ENCODE measurements around the gene KCP.

Gene KCP

DNA sequence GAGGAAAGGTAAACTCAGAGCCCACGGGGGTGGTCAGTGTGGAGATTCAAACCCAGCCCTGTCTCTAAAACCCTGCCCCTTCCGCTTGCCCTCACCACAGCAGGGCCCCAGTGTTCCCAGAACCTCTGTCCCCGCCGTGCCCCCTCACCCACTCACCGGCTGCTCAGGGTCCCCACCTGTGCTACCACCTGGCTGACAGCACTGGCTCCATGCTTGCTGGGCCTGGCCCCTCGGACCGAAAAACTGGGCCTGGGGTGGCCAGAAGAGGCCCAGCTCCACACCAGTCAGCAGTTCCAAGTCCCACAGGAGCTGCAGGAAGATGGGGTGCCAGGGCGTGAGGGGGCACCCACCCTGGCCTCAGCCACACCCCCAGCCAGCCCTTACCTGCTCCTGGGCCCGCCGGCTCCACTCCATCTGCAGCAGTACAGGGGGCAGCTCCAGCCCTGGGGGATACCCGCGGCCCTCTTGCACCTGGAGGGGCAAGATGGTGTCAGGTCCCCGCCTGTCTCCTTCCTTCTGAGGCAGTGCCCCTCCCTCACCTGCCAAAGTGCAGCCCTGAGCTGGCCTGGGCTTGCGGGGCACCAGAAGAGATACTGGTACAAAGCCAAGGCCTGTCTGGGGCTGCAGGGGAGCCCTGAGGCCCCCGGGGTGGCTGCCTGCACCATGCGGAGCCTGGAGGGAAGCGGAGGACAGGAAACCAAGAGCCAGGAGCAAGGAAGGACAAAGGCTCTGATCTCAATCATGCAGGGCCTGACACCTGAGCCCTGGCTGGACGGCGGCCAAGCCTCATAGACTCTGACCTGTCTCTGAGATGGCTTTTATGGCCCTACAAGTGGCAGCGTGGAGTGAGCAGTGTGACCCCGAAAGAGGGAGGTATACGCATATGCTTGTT, 36.1 kb downstream of the KCP start:
- DNase-seq (ENCODE audit: low read depth in 2 of 2): no peak

- DNase-seq (ENCODE audit: low read depth in 2 of 2): no peak
These were observed 37.3 kb downstream of the KCP start for GRCh38 chr7:128873234-128873633.

GRCh38 chr7:128872394-128872824, 38.1 kb downstream of the KCP start:
- no peak for DNase-seq (ENCODE audit: low read depth in 2 of 2)

DNA sequence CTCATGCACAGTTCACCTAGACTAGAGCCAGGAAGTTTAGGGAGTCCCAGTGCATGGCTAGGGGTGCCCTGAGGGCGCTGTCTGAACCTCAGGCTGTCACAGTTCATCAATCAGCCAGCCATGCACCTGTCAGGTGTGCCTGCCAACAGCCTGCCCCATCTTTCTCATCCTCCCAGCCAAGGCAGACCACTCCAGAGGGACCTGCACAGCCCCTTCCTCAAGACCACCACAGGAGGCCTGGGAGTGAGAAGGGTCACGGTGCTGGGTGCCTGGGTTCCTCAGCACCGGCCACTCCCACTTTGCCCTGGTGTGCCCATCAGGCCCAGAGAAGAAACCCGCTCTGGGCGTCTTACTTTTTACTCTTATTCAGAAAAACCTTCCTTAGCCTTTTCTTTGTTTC, 39.5 kb downstream of the KCP start:
- no peak for DNase-seq (ENCODE audit: low read depth in 2 of 2)

GRCh38 chr7:128869944-128870285, 40.6 kb downstream of the KCP start:
- DNase-seq (ENCODE audit: low read depth in 2 of 2): no peak

DNA sequence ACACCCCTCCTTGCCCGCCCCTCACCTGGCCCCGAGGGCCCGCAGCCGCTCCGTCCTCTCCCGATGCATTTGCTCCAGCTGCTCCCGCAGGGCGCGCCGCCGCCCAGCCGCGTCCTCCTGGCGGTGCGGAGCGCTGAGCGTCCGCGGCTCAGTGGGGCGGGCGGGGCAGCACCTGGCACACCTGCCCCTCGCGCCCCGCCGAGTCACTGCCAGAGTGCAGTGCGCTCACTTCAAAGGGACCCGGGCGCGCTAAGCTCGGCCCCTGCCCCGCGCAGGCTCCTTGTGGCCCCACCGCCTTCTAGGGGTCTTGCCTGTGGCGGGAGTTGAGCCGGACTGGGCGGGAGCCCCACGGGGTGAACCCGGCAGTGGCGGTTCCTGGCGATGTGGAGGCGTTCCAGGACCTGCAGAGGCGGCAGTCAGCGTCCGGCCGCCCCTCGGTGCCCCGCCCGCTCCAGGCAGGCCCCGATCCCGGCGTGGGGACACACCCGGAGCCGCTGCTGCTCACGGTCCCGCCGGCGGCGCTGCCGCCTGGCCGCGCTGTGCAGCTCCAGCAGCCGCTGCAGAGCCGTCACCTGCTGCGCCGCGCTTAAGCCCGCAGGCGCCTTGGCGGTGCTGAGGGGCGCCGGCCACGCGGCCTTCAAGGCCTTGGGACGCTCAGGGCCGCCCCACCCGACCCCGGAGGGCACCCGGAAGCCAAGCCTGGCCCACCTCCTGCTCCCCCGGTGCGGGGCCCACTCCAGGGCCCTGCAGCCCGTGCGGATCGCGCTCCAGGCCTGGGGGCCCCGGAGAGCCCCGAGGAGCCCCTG, 41.2 kb downstream of the KCP start:
- peak; percentile 26 to 40 for DNase-seq (ENCODE audit: low read depth in 2 of 2)

DNA sequence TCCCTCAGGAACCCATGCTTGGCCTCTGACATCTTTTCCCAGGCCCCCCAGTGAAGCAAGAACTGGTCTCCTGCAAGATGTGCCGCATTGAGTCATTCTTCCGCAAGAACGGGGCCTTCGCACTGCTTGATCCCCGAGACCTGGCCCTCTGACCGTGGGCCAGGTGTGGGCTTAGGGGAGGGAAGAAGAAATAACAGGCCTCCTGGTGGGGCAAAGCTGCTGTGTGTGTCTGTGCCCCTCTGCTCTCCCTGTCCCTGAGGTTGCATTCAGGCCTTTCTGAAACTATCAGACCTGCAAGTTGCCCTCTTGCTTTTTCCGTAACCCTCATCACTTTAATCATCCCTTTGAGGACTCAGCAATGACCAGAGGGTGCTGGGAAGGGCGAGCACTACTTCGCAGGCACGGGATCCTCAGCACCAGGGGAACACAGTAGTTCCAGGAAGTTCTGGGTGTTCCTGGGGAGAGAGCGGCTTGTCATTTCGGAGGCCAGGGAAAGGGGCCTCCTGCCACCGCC, 41.8 kb downstream of the KCP start:
- no peak for DNase-seq (ENCODE audit: low read depth in 2 of 2)

DNA sequence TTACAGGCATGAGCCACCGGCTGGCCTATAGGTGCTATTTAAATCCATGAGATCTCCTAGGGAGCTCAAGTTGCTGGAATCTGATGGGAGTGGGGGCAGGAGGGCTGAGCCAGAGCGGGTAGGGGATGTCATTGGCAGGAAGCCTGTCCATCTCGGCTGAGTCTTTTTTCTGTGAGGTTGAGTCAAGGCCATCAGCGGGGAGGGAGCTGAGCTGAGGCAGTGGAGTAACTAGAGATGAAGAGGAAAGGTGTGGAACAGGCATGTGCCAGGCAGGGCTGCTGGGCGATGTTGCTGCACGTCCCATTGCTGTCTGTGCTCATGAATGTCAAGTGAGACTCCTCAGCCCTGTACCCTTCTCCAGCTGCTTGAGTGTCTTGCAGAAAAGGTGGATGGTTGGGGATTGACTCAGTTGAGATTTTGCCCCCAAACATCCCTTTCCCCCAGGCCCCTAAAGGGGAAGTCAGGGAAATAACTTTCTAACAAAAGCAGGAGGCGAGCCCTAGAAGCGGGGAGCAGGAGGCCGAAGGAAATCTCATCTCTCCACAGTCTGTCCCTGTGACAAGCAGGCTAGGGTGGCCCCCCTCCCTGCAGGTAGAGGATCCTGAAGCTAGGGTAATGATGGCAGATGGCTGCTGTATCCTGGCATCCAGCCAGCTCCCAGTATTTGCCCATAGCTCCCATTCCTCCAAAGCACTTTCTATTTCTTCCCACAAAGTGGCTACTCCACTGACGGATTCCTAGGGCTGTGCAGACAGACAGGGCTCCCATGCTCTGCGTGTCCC, 42.5 kb downstream of the KCP start:
- no peak for DNase-seq (ENCODE audit: low read depth in 2 of 2)

- no peak for DNase-seq (ENCODE audit: low read depth in 2 of 2)
These were observed 43.3 kb downstream of the KCP start for GRCh38 chr7:128867241-128867640.

DNA sequence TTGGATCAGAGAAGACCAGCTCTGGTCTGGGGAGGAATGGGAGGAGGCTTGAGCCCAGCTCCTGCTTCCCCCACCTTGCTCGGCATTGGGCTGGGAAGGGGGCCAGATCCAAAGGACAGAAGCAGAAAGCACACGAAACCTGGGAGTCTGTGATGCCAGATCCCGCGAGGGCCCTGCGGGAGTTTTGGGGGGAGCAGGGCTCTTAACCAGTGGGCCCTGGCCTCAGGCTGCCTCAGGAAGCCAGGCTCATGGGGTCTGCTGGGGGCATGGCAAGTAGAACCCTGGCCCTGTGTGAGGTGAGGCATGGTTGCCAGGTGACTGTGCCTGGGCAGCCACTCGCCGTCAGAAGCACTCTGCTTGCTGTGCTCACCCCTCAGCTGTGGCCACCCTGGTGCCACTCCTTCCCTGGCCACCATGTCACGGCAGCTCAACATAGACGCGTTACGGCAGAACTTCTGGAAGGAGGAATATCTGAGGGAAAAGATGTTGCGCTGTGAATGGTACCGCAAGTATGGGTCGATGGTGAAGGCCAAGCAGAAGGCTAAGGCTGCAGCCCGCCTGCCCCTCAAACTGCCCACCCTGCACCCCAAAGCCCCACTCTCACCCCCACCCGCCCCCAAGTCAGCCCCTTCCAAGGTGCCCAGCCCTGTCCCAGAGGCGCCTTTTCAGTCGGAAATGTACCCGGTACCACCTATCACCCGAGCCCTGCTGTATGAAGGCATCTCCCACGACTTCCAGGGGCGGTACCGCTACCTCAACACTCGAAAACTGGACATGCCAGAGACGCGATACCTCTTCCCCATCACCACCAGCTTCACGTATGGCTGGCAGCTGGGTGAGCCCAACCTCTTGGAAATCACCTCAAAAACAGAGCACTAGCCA, 44.3 kb downstream of the KCP start:
- DNase-seq (ENCODE audit: low read depth in 2 of 2): no peak

DNA sequence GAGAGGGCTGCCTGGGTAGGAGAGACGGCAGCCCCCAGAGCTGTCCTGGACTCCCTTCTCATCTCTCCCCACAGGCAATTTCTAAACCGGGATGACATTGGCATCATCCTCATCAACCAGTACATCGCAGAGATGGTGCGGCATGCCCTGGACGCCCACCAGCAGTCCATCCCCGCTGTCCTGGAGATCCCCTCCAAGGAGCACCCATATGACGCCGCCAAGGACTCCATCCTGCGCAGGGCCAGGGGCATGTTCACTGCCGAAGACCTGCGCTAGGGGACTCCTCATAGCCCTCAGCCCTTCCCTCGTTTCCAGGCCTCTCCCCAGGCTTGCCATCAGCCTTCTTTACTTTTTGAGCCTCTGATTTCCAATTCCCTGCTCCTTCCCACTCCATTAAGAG, 45.2 kb downstream of the KCP start:
- no peak for DNase-seq (ENCODE audit: low read depth in 2 of 2)

- DNase-seq (ENCODE audit: low read depth in 2 of 2): peak; percentile 24 to 27
These were observed 47.0 kb downstream of the KCP start for GRCh38 chr7:128863433-128863989.

DNA sequence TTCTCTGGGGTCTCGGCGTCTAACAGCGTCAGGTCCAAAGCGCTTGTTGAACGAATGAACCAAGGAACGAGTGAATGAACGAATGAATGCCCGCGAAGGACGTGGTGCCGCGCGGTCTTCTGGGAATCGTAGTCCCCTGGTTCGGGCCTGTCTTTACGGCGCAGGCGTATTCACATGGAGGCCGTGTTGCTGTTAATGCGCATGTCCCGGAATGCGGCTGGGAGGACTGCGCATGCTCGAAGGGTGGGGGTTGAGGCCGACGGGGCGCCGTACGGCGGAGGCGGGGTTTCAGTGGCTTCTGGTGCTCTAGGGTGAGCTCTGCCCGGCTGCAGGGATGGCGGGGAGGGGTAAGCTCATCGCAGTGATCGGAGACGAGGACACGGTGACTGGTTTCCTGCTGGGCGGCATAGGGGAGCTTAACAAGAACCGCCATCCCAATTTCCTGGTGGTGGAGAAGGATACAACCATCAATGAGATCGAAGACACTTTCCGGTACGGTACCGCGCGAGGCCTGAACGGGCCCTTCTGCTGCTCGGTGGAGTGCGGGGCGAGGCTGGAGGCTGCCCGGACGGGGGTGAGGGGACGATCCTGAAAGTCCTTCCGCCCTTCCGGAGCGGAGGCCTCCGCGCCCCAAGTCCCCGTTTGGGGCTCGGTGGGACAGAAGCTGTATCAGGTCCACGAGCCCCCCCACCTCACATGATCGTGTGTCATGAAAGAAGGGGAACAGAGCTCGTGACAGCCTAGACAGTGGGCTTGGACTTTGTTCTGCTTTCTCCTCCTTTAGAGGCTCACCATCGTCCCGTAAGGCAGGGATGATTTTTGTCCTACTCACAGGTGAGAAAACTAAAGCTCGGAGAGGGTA, 47.7 kb downstream of the KCP start, which contains the start of gene ATP6V1F:
TSS of gene ATP6V1F (plus strand) at position 286 of the 862 bp plus-strand sequence. CDS start at position 335, 49 bp downstream.
- peak; percentile 97 for DNase-seq (ENCODE audit: low read depth in 2 of 2)

GRCh38 chr7:128861957-128862570, 48.4 kb downstream of the KCP start:
- DNase-seq (ENCODE audit: low read depth in 2 of 2): no peak

GRCh38 chr7:128860158-128861073, 50.1 kb downstream of the KCP start:
- DNase-seq (ENCODE audit: low read depth in 2 of 2): no peak

DNA sequence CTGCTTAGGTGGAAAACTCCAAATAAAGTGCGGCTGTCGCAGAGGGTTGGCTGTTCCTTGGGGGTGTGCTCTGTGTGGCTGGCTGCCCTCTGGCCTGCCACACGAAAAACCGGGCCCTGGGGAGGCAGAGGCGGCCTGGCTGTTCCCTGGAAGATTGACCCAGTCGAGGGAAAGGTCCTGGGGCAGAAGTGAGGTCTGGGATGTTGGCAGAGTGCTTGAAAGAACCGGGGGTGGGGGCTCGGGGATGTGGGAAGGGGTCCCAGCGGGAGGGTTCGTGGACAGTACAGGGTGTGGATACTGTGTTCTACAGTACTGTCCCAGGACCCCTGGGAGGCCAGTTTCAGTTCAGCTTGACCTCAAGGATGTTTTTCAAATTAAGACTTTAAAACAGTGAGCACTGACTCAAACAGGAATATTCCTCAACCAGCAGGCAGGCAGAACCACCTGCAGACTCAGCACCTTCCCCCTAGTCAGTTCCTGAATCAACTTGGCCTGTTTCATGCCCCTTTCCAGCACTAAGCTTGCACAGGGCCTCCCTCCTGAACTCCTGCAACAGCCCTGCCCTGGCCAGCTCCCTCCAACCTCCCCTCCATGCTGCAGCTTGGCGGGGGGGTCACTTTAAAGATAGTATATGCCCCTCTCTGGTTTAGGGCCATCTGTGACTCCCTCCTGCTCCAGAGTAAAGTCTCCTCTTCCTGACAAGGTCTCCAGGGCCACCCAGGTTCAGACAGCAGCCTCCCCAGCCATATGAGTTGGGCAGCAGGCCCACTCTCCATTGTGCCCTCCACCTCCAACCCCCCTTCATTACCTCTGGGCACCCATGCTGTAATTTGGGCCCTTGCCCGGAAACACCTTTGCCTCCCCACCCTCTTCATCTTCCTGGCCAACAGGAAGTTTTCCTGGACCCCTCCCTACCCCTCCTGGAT, 51.0 kb downstream of the KCP start:
- no peak for DNase-seq (ENCODE audit: low read depth in 2 of 2)
